Measurements from ENCODE around the gene G6PC3.

G6PC3 gene

DNA sequence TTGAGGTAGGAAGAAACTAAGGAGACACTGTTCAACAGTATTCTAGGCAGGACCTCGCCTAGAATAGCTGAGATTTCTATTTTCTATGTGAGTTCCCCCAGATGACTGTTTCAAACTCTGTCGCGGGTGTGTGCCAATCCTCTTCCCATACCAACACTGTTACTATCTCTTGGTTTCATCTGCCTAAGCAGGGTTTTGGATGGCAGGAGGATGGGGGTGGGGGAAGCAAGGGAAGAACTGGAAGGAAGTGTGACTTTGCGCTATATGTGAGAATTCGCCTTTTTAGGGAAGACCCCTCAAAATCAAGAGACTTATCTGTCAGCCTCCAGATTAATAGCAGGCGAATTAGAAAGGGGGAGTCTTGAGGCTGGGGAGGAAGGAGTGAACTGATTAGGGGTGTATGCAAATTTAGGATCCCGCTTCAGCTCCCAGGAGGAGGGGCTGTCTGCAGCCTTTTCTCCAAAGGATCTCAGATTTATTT lies 521 bp upstream of the G6PC3 start:
- TF ChIP-seq GATA1 (IDR thresholded peaks at IDR 0.05; ENCODE audit: low read depth, low read length) (no peak), POLR2A (IDR thresholded peaks at IDR 0.05; ENCODE audit: low read length) (no peak)

GRCh38 chr17:44071198-44071520 lies 624 bp downstream of the G6PC3 start:
- TF ChIP-seq POLR2A (IDR thresholded peaks at IDR 0.05; ENCODE audit: low read length): no peak
- TF ChIP-seq GATA1 (IDR thresholded peaks at IDR 0.05; ENCODE audit: low read depth, low read length): no peak
- no peak for DNase-seq

More for the DNA sequence above, 521 bp upstream of the G6PC3 start:
- DNase-seq: peak in 1 of 2 experiments; percentile 54

GRCh38 chr17:44071772-44072171 lies 1.2 kb downstream of the G6PC3 start:
- peak; percentile 27 to 41 for DNase-seq
- TF ChIP-seq GATA1 (IDR thresholded peaks at IDR 0.05; ENCODE audit: low read depth, low read length): no peak

DNA sequence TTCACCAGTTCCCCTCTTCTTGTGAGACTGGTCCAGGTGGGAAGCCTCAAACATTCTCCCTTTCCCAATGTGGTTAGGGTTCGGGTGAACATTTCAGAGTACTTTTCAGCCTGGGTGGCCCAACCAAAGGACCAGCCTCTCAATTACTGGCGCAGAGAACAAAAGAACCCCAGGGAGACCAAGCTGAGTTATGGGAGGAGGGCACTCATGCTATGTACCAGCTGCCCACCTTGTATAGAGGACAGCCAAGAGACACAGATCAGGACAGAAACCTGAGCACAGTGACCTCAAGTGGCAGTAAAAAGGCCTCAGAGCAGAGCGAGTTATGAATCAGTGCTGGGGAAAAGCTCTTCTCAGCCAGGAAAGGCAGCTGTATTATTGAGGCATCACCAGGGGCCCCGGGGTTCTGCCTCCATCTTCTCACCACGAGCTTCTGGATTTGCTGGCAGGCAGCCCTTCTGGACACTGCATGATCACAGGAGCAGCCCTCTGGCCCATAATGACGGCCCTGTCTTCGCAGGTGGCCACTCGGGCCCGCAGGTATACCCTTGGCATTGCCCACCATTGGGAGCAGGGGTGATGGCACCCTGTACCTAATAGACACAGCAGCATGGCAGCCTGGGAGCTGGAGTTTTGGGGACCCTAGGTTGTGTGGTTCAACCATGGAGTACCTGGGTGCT lies 3.8 kb downstream of the G6PC3 start:
- no peak for TF ChIP-seq GATA1 (IDR thresholded peaks at IDR 0.05; ENCODE audit: low read depth, low read length)
- DNase-seq: no peak

GRCh38 chr17:44074911-44075285 lies 4.4 kb downstream of the G6PC3 start:
- no peak for DNase-seq
- TF ChIP-seq GATA1 (IDR thresholded peaks at IDR 0.05; ENCODE audit: low read depth, low read length): no peak

DNA sequence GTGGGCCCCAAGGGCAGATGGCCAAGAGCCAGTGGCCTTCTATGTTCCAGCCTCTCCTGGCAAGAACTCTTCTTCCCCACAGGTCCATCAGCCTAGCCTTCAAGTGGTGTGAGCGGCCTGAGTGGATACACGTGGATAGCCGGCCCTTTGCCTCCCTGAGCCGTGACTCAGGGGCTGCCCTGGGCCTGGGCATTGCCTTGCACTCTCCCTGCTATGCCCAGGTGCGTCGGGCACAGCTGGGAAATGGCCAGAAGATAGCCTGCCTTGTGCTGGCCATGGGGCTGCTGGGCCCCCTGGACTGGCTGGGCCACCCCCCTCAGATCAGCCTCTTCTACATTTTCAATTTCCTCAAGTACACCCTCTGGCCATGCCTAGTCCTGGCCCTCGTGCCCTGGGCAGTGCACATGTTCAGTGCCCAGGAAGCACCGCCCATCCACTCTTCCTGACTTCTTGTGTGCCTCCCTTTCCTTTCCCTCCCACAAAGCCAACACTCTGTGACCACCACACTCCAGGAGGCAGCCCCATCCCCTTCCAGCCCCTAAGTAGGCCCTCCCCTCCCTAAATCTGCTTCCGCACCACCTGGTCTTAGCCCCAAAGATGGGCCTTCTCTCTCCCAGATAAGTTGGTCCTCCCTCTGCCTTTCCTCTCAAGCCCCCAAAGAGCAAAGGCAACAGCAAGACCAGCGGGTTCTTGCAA lies 5.2 kb downstream of the G6PC3 start:
- TF ChIP-seq GATA1 (IDR thresholded peaks at IDR 0.05; ENCODE audit: low read depth, low read length): no peak
- TF ChIP-seq POLR2A (IDR thresholded peaks at IDR 0.05; ENCODE audit: low read length): no peak
- DNase-seq: no peak

- DNase-seq: no peak
- no peak for TF ChIP-seq POLR2A (IDR thresholded peaks at IDR 0.05; ENCODE audit: low read length)
These were observed 6.4 kb downstream of the G6PC3 start for GRCh38 chr17:44076716-44077594.

GRCh38 chr17:44077595-44077909 lies 7.0 kb downstream of the G6PC3 start:
- TF ChIP-seq POLR2A (IDR thresholded peaks at IDR 0.05; ENCODE audit: low read length) (no peak), GATA1 (IDR thresholded peaks at IDR 0.05; ENCODE audit: low read depth, low read length) (no peak)
- no peak for DNase-seq

DNA sequence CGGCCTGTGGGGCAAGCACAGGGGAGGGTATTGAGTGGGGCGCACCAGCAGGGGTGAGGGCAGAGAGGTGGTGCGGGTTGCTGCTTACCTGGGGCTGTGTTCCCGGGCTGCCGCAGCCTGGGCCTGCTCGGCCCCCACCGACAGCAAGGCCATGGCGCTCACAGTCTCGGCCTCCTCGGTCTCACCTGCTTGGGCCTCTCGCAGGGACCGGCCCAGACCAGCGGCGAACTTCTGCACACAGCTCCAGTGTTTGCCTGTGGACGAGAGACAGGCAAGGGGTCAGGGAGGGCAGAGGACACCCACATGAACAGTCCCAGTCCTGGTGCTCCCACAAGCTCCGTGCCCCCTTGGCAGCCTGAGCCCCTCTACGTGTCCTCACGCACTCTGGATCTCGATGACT lies 7.9 kb downstream of the G6PC3 start:
- TF ChIP-seq POLR2A (IDR thresholded peaks at IDR 0.05; ENCODE audit: low read length) (no peak), GATA1 (IDR thresholded peaks at IDR 0.05; ENCODE audit: low read depth, low read length) (no peak)
- no peak for DNase-seq

- no peak for TF ChIP-seq GATA1 (IDR thresholded peaks at IDR 0.05; ENCODE audit: low read depth, low read length)
- TF ChIP-seq POLR2A (IDR thresholded peaks at IDR 0.05; ENCODE audit: low read length): no peak
- no peak for DNase-seq
These were observed 9.6 kb downstream of the G6PC3 start for GRCh38 chr17:44079877-44080821.

- TF ChIP-seq GATA1 (IDR thresholded peaks at IDR 0.05; ENCODE audit: low read depth, low read length) (no peak), POLR2A (IDR thresholded peaks at IDR 0.05; ENCODE audit: low read length) (no peak)
- DNase-seq: no peak
These were observed 11.1 kb downstream of the G6PC3 start for GRCh38 chr17:44081681-44082080.

DNA sequence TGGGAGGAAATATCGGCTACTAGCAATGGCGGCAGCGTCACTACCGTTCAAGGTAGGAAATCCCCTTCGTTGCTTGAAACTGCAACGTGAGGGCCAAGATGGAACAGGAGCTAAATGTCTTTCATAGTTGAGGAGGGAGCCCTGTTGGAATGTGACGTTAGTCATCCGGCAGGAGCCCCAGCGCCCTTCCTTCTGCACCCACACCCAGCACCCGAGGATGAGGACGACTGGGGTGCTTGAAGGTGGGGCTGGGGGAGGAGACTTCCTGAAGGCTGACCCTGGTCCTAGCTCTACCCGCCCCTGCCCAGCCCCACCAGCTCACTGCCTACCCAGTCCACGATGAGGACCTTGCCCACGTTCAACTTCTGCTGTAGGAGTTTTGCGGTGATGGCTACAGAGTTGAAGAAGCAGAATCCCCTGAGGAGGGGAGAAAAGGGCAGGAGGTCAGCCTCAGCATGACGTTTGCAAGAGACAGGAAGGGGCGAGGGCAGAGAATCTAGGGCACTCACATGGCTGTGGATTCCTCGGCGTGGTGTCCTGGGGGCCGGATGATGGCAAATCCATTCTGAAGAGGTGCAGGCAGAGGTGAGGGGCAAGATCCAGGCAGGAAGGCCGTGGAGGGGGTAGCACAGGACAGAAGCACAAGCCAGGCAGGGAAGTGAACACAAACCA lies 11.9 kb downstream of the G6PC3 start:
- no peak for DNase-seq

GRCh38 chr17:44083250-44083849 lies 12.8 kb downstream of the G6PC3 start:
- peak; percentile 44 to 46 for DNase-seq
- no peak for TF ChIP-seq POLR2A (IDR thresholded peaks at IDR 0.05; ENCODE audit: low read length)
- no peak for TF ChIP-seq GATA1 (IDR thresholded peaks at IDR 0.05; ENCODE audit: low read depth, low read length)

More for the DNA sequence above, 11.9 kb downstream of the G6PC3 start:
- no peak for TF ChIP-seq GATA1 (IDR thresholded peaks at IDR 0.05; ENCODE audit: low read depth, low read length)
- no peak for TF ChIP-seq POLR2A (IDR thresholded peaks at IDR 0.05; ENCODE audit: low read length)
